ENCODE measurements around the gene FGF12. TPM values are rescaled to one million over a fixed set of nuclear protein-coding genes. Genes with fewer than 3 reads are reported as not detected.

Gene FGF12
- polyA plus RNA-seq, 3 donors: not detected

DNA sequence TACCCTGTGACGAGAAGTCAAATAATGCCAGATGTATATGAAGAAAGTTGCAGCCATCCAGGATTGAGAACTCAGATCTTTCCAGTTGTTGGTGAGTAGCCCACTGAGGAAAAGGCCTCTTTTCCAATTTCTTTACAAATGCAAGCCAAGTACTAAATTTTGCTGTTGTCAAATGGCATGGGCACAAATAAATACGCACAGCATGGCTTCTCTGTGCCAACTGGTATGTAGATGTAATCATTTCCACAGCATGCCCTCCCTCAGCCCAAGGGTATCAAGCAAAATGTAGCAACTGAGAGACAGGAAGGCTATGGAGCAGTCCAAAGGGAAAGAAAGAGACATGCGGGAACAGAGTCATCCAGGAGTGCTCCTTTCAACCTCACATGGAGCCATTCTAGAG is 105.4 kb downstream of the FGF12 start:
- Mint-ChIP-seq H3K27ac (no peak overlapping the region), H3K9me3 (no peaks in the 10 kb centered on the region), H3K27me3 (ENCODE audit: low read depth in 3 of 3) (no peaks in the 10 kb centered on the region), H3K4me1 (no peaks in the 10 kb centered on the region), H3K4me3 (no peak overlapping the region), H3K36me3 (no peaks in the 10 kb centered on the region)
- WGBS (ENCODE audit: insufficient coverage): no CpG with 5 or more reads among the region's 3 CpGs
- TF ChIP-seq, protein P1, sequence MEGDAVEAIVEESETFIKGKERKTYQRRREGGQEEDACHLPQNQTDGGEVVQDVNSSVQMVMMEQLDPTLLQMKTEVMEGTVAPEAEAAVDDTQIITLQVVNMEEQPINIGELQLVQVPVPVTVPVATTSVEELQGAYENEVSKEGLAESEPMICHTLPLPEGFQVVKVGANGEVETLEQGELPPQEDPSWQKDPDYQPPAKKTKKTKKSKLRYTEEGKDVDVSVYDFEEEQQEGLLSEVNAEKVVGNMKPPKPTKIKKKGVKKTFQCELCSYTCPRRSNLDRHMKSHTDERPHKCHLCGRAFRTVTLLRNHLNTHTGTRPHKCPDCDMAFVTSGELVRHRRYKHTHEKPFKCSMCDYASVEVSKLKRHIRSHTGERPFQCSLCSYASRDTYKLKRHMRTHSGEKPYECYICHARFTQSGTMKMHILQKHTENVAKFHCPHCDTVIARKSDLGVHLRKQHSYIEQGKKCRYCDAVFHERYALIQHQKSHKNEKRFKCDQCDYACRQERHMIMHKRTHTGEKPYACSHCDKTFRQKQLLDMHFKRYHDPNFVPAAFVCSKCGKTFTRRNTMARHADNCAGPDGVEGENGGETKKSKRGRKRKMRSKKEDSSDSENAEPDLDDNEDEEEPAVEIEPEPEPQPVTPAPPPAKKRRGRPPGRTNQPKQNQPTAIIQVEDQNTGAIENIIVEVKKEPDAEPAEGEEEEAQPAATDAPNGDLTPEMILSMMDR (IDR thresholded peaks at IDR 0.05): no peak
- Histone ChIP-seq H4K20me1 (ENCODE audit: insufficient read depth, low read length) (no peaks in the 10 kb centered on the region), H3K4me1 (ENCODE audit: control insufficient read depth in 1 of 2, insufficient read depth in 2 of 2, low read length in 2 of 2) (no peaks in the 10 kb centered on the region), H3K4me2 (replicated peaks; ENCODE audit: extremely low read depth, low read length, poor library complexity, severe bottlenecking) (no peak overlapping the region), H3K27me3 (ENCODE audit: control insufficient read depth in 2 of 2, insufficient read depth in 2 of 2, low read length in 2 of 2) (no peaks in the 10 kb centered on the region), H3K9me3 (replicated peaks in 1 of 2; ENCODE audit: control insufficient read depth in 1 of 2, insufficient read depth in 1 of 2, low read length in 2 of 2) (no peaks in the 10 kb centered on the region), H3K4me3 (replicated peaks in 1 of 3; ENCODE audit: low read depth in 2 of 3, low read length in 3 of 3) (no peak overlapping the region), H2AFZ (ENCODE audit: insufficient read depth, low read depth, low read length, poor library complexity, severe bottlenecking) (no peak overlapping the region), H3K79me2 (ENCODE audit: insufficient read depth, low read length) (no peaks in the 10 kb centered on the region), H3K36me3 (replicated peaks in 1 of 2; ENCODE audit: control insufficient read depth in 1 of 2, insufficient read depth in 2 of 2, low read length in 2 of 2) (no peaks in the 10 kb centered on the region), H3K27ac (ENCODE audit: low read depth in 1 of 2, low read length in 2 of 2) (no peak overlapping the region), H3K9ac (ENCODE audit: insufficient read depth, low read length, poor library complexity, severe bottlenecking) (no peak overlapping the region)
- no peak for DNase-seq
- intact Hi-C loops (cut with micrococcal nuclease): no loop called here

DNA sequence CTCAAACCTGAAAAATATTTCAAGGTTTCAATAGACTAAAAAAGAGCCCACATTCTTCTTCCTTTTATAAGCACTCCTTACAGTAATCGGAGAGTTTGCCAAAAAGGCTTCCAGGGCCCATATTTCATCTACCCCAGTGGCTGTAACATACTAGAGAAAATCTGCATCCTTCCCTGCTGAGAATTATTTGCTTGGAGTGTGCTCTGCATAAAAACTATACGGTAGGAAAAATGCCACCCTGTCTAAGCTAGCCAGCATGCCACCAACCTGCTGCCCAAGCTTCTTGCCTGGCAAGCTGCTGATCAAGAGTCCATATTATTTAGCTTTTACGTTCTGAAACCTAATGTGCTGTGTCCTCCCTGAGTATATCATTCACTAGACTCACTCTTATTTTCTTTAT is 107.1 kb downstream of the FGF12 start:
- H3K4me1 Mint-ChIP-seq: no peaks in the 10 kb centered on the region
- H3K9ac ChIP-seq (ENCODE audit: insufficient read depth, low read length, poor library complexity, severe bottlenecking): no peak overlapping the region
- no peak overlapping the region for H3K27ac ChIP-seq (ENCODE audit: low read depth in 1 of 2, low read length in 2 of 2)
- DNase-seq: no peak
- H3K9me3 Mint-ChIP-seq: peaks cover 0 to 3% (median 0%) of the 10 kb centered on the region in 7 donors
- no peaks in the 10 kb centered on the region for H3K36me3 ChIP-seq (replicated peaks in 1 of 2; ENCODE audit: control insufficient read depth in 1 of 2, insufficient read depth in 2 of 2, low read length in 2 of 2)
- no peaks in the 10 kb centered on the region for H4K20me1 ChIP-seq (ENCODE audit: insufficient read depth, low read length)
- no peak overlapping the region for H3K4me3 ChIP-seq (replicated peaks in 1 of 3; ENCODE audit: low read depth in 2 of 3, low read length in 3 of 3)
- H2AFZ ChIP-seq (ENCODE audit: insufficient read depth, low read depth, low read length, poor library complexity, severe bottlenecking): no peak overlapping the region
- no peaks in the 10 kb centered on the region for H3K79me2 ChIP-seq (ENCODE audit: insufficient read depth, low read length)
- intact Hi-C loops (cut with micrococcal nuclease): no loop called here
- no peaks in the 10 kb centered on the region for H3K36me3 Mint-ChIP-seq
- TF ChIP-seq, protein P1 (IDR thresholded peaks at IDR 0.05): no peak
- H3K4me1 ChIP-seq (ENCODE audit: control insufficient read depth in 1 of 2, insufficient read depth in 2 of 2, low read length in 2 of 2): no peaks in the 10 kb centered on the region
- no peaks in the 10 kb centered on the region for H3K27me3 Mint-ChIP-seq (ENCODE audit: low read depth in 3 of 3)
- H3K9me3 ChIP-seq (replicated peaks in 1 of 2; ENCODE audit: control insufficient read depth in 1 of 2, insufficient read depth in 1 of 2, low read length in 2 of 2): no peaks in the 10 kb centered on the region
- no peaks in the 10 kb centered on the region for H3K27me3 ChIP-seq (ENCODE audit: control insufficient read depth in 2 of 2, insufficient read depth in 2 of 2, low read length in 2 of 2)
- 100% methylated on average over 1 of the region's 3 CpGs for WGBS (ENCODE audit: insufficient coverage)
- H3K4me2 ChIP-seq (replicated peaks; ENCODE audit: extremely low read depth, low read length, poor library complexity, severe bottlenecking): no peak overlapping the region
- no peak overlapping the region for H3K27ac Mint-ChIP-seq
- no peak overlapping the region for H3K4me3 Mint-ChIP-seq

All from CD14-positive monocyte (primary cell).